Astrocyte (in vitro differentiated cells and primary cell): ENCODE measurements around the gene CYB5R2. TPM values are rescaled to one million over a fixed set of nuclear protein-coding genes. Genes with fewer than 3 reads are reported as not detected.

Experiments used
- DNase-seq: peaks from one replicate; pipeline ENCODE4 v3.0.0-alpha.2; 2010; ENCODE audit warnings: low read depth
- FAIRE-seq: peaks from 2 replicates; lab custom pipeline; 2011; peaks lifted over from hg19 to GRCh38; lab: Jason Lieb, UNC
- H2AFZ ChIP-seq: 2 replicates; pipeline ENCODE4 v1.6.0; 2012; ENCODE audit warnings: low read depth, low read length, inconsistent platforms
- H3K27ac ChIP-seq: 2 replicates; pipeline ENCODE4 v1.5.1; 2011; ENCODE audit warnings: low read depth, low read length, inconsistent platforms
- H3K27me3 ChIP-seq: 2 replicates; pipeline ENCODE4 v1.6.0; 2011; ENCODE audit warnings: low read length, inconsistent platforms; ENCODE audit not compliant: insufficient read depth
- H3K36me3 ChIP-seq: 2 replicates; pipeline ENCODE4 v1.5.1; 2011; ENCODE audit warnings: low read length, inconsistent platforms; ENCODE audit not compliant: insufficient read depth
- H3K4me1 ChIP-seq: 2 replicates; pipeline ENCODE4 v1.5.1; 2011; ENCODE audit warnings: low read length, inconsistent platforms; ENCODE audit not compliant: insufficient read depth
- H3K4me2 ChIP-seq: 2 replicates; pipeline ENCODE4 v1.6.0; 2012; ENCODE audit warnings: low read length, inconsistent platforms
- H3K4me3 ChIP-seq: 2 replicates; pipeline ENCODE4 v1.5.1; 2011; ENCODE audit warnings: low read depth, mild to moderate bottlenecking, low read length, inconsistent platforms; ENCODE audit not compliant: insufficient read depth
- H3K79me2 ChIP-seq: 2 replicates; pipeline ENCODE4 v1.6.0; 2012; ENCODE audit warnings: mild to moderate bottlenecking, low read length, inconsistent platforms; ENCODE audit not compliant: insufficient read depth
- H3K9ac ChIP-seq: 2 replicates; pipeline ENCODE4 v1.6.0; 2012; ENCODE audit warnings: mild to moderate bottlenecking, low read length, inconsistent platforms
- H3K9me3 ChIP-seq: 2 replicates; pipeline ENCODE4 v1.5.1; 2012; ENCODE audit warnings: low read depth, mild to moderate bottlenecking, low read length, inconsistent platforms; ENCODE audit not compliant: insufficient read depth
- H4K20me1 ChIP-seq: 2 replicates; pipeline ENCODE4 v1.6.0; 2012; ENCODE audit warnings: low read length, inconsistent platforms; ENCODE audit not compliant: insufficient read depth
- H3K27ac Mint-ChIP-seq: one replicate; pipeline ENCODE4 v1.8.0; 2021; ENCODE audit warnings: mild to moderate bottlenecking, mixed read lengths; ENCODE audit not compliant: unreplicated experiment
- H3K27me3 Mint-ChIP-seq: one replicate; pipeline ENCODE4 v1.8.0; 2021; ENCODE audit warnings: low read depth, mixed read lengths; ENCODE audit not compliant: unreplicated experiment
- H3K36me3 Mint-ChIP-seq: one replicate; pipeline ENCODE4 v1.8.0; 2021; ENCODE audit warnings: low read depth, mixed read lengths; ENCODE audit not compliant: unreplicated experiment
- H3K4me1 Mint-ChIP-seq: one replicate; pipeline ENCODE4 v1.8.0; 2021; ENCODE audit warnings: low read depth, mixed read lengths; ENCODE audit not compliant: unreplicated experiment
- H3K4me3 Mint-ChIP-seq: one replicate; pipeline ENCODE4 v1.8.0; 2021; ENCODE audit warnings: mild to moderate bottlenecking, moderate library complexity, mixed read lengths; ENCODE audit not compliant: unreplicated experiment
- H3K9me3 Mint-ChIP-seq: one replicate; pipeline ENCODE4 v1.8.0; 2021; ENCODE audit warnings: mild to moderate bottlenecking, mixed read lengths; ENCODE audit not compliant: unreplicated experiment
- EZH2 ChIP-seq: IDR thresholded peaks from 2 replicates; pipeline ENCODE4 v1.6.1; 2012; ENCODE audit warnings: mild to moderate bottlenecking, low read length, inconsistent platforms; ENCODE audit not compliant: insufficient read depth
- total RNA-seq: library from RNA; stranded (reverse); gene quantifications from 2 replicates; pipeline ENCODE4 v1.2.1, GENCODE V29; 2021
- TF ChIP-seq, protein P1 (sequence below): IDR thresholded peaks from 2 replicates; pipeline ENCODE4 v1.5.1; 2011; ENCODE audit warnings: low read depth, mild to moderate bottlenecking, inconsistent platforms, low read length, moderate library complexity; ENCODE audit not compliant: insufficient read depth

The CYB5R2 gene
- total RNA-seq, 1 donor from 2014 or later: 11.9 TPM

DNA sequence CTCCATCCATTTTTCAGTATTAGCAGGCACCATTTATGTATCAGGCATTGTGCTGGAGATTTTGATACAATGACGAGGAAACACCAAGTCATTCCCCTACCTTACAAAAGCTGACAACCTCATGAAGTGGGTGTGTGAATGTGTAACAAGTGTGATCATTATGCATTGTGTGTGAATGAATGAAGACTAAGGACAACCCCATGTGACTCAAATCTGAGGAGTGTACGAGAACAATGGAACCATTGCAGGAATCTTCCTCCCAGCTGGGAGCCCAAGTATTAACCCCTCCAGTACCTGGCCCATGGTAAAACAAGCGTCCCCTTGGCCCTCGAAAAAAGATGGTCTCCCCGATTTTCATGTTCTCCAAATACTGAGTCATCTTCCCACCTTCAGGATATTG lies 4.4 kb downstream of the CYB5R2 start:
- Histone ChIP-seq H3K9me3 (peaks cover 3% of the 10 kb centered on the region), H4K20me1 (no peaks in the 10 kb centered on the region), H3K27me3 (no peaks in the 10 kb centered on the region), H3K27ac (no peak overlapping the region), H3K36me3 (no peaks in the 10 kb centered on the region), H3K9ac (no peak overlapping the region), H3K4me1 (peaks cover 6% of the 10 kb centered on the region), H3K4me3 (no peak overlapping the region), H3K79me2 (no peaks in the 10 kb centered on the region), H2AFZ (peak overlapping the region; percentile 9), H3K4me2 (peak overlapping the region; percentile 19)
- H3K9me3 Mint-ChIP-seq: peaks cover 2% of the 10 kb centered on the region
- peaks cover 12% of the 10 kb centered on the region for H3K4me1 Mint-ChIP-seq
- no peak for FAIRE-seq
- no peak overlapping the region for H3K27ac Mint-ChIP-seq
- peaks cover 5% of the 10 kb centered on the region for H3K27me3 Mint-ChIP-seq
- no peak overlapping the region for H3K4me3 Mint-ChIP-seq
- no peak for DNase-seq
- TF ChIP-seq, protein P1, sequence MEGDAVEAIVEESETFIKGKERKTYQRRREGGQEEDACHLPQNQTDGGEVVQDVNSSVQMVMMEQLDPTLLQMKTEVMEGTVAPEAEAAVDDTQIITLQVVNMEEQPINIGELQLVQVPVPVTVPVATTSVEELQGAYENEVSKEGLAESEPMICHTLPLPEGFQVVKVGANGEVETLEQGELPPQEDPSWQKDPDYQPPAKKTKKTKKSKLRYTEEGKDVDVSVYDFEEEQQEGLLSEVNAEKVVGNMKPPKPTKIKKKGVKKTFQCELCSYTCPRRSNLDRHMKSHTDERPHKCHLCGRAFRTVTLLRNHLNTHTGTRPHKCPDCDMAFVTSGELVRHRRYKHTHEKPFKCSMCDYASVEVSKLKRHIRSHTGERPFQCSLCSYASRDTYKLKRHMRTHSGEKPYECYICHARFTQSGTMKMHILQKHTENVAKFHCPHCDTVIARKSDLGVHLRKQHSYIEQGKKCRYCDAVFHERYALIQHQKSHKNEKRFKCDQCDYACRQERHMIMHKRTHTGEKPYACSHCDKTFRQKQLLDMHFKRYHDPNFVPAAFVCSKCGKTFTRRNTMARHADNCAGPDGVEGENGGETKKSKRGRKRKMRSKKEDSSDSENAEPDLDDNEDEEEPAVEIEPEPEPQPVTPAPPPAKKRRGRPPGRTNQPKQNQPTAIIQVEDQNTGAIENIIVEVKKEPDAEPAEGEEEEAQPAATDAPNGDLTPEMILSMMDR: no peak
- no peak for TF ChIP-seq EZH2
- H3K36me3 Mint-ChIP-seq: peaks cover 17% of the 10 kb centered on the region

DNA sequence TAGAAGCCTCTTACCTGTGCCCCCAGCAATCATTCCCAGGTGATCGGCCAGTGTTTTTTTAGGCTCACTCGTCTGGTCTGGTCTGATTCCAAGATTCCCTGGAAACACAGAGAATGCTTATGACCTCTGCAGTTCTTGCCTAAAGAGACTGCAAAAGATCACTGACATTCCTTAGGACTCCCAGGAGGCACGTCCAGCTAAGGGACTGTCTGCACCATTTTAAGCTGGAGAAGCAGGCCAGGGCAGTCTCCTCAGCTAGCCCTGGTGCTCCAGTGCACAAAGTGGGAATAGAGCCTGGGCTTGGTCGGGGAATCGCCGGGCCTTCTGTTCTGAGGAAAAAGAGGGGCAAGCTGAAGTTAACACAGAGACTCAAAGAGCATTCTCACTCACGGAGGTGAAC lies 4.8 kb downstream of the CYB5R2 start:
- Mint-ChIP-seq H3K27me3 (peaks cover 5% of the 10 kb centered on the region), H3K9me3 (peaks cover 2% of the 10 kb centered on the region), H3K27ac (no peak overlapping the region), H3K4me1 (peaks cover 12% of the 10 kb centered on the region), H3K4me3 (no peak overlapping the region), H3K36me3 (peaks cover 19% of the 10 kb centered on the region)
- H3K4me1 ChIP-seq: peaks cover 6% of the 10 kb centered on the region
- DNase-seq (no peak), FAIRE-seq (no peak)
- H4K20me1 ChIP-seq: no peaks in the 10 kb centered on the region
- no peak overlapping the region for H3K27ac ChIP-seq
- no peak overlapping the region for H2AFZ ChIP-seq
- H3K27me3 ChIP-seq: no peaks in the 10 kb centered on the region
- no peak for TF ChIP-seq EZH2
- TF ChIP-seq, protein P1: no peak
- H3K9me3 ChIP-seq: peaks cover 3% of the 10 kb centered on the region
- no peak overlapping the region for H3K4me3 ChIP-seq
- no peaks in the 10 kb centered on the region for H3K36me3 ChIP-seq
- no peak overlapping the region for H3K9ac ChIP-seq
- H3K4me2 ChIP-seq: no peak overlapping the region
- no peaks in the 10 kb centered on the region for H3K79me2 ChIP-seq

DNA sequence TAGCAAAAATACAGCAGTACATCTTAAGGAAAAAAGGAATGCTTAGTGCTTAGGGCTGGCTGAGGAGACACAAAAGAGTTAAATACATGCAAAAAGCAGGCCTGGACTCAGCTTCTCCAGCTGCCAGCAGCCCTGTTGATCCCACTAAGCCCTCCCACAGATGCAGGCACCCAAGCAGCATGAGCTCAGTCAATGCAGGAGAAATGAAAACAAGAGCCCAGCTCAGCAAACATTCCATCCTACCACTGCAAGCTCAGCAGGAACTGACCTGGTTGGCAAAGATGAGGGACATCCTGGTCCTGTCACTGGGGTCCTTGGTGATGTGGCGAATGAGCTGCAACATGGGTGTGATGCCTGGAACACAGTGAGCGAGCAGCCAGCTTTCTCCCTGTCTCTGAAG lies 5.8 kb downstream of the CYB5R2 start:
- Mint-ChIP-seq H3K4me1 (peaks cover 12% of the 10 kb centered on the region), H3K27ac (no peak overlapping the region), H3K36me3 (peaks cover 19% of the 10 kb centered on the region), H3K27me3 (peaks cover 3% of the 10 kb centered on the region), H3K9me3 (peaks cover 2% of the 10 kb centered on the region), H3K4me3 (no peak overlapping the region)
- Histone ChIP-seq H3K36me3 (no peaks in the 10 kb centered on the region), H3K9me3 (peaks cover 3% of the 10 kb centered on the region), H3K27ac (no peak overlapping the region), H3K4me1 (peaks cover 3% of the 10 kb centered on the region), H3K9ac (no peak overlapping the region), H3K79me2 (no peaks in the 10 kb centered on the region), H3K4me3 (no peak overlapping the region), H3K4me2 (no peak overlapping the region), H4K20me1 (no peaks in the 10 kb centered on the region), H3K27me3 (no peaks in the 10 kb centered on the region), H2AFZ (no peak overlapping the region)
- FAIRE-seq (no peak), DNase-seq (no peak)
- TF ChIP-seq, protein P1: no peak
- TF ChIP-seq EZH2: no peak
